ENCODE measurements around the gene SERPINH1. TPM values are rescaled to one million over a fixed set of nuclear protein-coding genes. Genes with fewer than 3 reads are reported as not detected.

Gene SERPINH1
- total RNA-seq, 2 experiments from 2014 or later, result 19.3 to 20.6 TPM

DNA sequence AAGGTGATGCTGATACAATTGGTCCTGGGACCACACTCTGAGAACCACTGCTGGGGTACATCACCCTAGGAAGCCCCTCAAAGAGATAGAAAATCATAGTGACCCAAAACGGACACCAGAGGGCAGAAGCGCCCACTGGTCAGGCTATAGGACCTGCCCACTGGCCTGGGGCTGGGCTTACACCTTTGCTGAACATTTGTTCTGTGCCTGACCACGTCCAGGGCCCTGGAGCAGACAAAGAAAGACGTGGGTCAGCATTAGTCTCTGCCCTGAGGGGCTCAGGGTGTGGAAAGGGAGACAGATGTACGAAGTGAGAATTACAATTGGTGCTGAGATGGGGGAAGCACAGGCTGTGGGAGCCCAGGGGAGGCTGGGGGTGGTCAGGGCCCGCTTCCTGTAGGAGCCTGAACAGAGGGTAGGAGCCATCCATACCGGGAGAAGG lies 14.4 kb upstream of the SERPINH1 start:
- ChIA-PET POLR2A (no interaction called here), CTCF (interaction anchor here (0.7 to 1.1 kb wide), 3 partner anchors 25 to 40 kb away, joined by 3 read pairs; no protein-coding TSS in a partner anchor)

DNA sequence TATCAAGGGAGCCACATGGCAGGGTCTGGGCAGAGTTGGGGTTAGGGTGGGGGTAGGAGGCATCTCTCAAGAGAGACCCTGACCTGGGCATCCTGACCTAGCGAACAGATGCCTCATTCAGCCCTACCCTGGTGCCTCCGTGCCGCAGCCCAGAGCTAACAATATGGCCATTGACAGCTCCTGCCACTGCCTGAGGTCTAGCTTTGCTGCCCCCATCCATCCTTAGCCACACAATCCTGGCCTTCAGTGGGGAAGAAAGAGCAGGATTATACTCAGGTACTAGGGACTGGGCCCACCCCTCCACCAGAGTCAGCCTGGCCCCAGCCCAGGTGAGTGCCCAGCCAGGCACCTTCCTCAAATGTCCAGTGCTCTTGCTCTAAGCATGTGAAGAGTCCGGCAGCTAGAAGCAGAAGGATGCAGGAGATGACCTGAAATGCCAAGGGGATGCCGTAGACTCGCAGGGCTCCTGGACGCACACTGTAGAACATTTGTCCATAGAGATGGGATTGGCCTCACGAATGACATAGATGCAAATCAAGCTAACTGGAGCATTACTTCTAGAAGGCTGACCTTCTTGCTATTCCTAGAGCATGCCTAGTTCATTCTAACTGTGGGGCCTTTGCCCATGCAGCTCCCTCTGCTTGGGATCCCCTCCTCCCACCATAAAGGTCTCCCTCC lies 13.3 kb upstream of the SERPINH1 start:
- ChIA-PET POLR2A (no interaction called here), CTCF (interaction anchor here (1.0 to 2.3 kb wide), 2 partner anchors 12 to 27 kb away, joined by 3 to 7 read pairs; no protein-coding TSS in a partner anchor)

DNA sequence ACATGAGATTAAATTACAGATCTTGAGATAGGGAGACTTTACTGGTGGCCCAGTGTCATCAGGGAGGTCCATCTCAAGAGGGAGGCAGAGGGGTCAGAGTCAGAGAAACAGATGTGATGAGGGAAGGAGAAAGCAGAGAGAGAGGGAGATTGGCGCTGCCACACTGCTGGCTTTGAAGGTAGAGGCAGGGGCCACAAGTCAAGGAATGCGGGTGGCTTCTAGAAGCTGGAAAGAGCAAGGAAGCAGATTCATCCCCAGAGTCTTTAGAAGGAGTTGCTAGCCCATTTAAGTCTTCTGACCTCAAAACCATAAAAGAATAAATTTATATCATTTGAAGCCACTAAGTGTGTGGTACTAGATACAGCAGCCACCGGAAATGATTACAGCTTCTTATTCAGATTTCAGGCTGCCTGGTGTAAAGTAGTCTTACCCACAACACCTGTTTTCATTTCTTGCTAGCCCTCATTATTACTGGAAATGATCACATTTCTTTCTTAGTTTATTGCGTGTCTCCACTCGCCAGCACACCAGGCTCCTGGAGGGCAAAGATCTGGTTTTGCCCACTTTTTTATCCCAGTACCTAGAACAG lies 12.6 kb upstream of the SERPINH1 start:
- POLR2A ChIA-PET, result no interaction called here
- CTCF ChIA-PET, result interaction anchor here (2.3 kb wide), 1 partner anchor 11 kb away, joined by 7 read pairs; no protein-coding TSS in a partner anchor

DNA sequence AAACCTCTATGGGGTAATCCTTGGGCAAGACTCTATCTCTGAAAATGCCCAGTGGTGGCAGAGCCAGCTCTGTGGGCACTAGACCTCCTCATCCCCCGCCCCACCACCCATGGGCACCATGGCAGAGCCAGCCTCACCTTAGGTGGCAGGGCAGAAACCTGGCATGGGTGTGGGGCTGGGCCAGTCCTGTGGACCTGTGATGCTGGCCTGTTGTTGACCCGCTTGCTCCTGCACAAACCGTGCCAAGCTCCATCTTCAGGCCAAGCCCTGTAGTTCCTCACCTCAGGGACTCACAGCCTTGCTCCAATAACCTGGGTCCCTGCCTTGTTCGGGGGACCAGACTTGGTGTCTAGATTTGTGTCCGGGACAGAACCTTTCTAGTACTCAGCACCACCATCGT lies 8.9 kb upstream of the SERPINH1 start:
- ChIA-PET POLR2A (no interaction called here), CTCF (no interaction called here)

DNA sequence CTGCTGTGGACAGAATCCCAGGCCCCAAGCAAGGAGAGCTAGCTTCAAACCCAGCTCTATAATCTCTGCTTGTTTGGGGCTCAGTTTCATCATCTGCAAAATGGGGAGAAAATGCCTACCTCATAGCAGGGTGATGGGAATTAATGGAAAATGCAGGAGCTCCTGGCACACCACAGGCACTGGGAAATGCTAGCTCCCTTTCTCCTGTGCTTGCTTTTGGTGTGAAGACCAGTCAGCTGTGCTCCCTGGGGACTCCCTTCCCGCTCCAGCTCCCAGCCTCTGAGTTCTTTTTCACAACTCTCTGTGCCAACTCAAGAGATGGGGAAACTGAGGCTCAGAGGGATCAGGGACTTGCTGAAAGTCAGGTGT lies 8.2 kb upstream of the SERPINH1 start:
- CTCF ChIA-PET, result no interaction called here
- POLR2A ChIA-PET, result interaction anchor here (0.9 kb wide), 1 partner anchor 9 kb away, joined by 4 read pairs; no protein-coding TSS in a partner anchor

DNA sequence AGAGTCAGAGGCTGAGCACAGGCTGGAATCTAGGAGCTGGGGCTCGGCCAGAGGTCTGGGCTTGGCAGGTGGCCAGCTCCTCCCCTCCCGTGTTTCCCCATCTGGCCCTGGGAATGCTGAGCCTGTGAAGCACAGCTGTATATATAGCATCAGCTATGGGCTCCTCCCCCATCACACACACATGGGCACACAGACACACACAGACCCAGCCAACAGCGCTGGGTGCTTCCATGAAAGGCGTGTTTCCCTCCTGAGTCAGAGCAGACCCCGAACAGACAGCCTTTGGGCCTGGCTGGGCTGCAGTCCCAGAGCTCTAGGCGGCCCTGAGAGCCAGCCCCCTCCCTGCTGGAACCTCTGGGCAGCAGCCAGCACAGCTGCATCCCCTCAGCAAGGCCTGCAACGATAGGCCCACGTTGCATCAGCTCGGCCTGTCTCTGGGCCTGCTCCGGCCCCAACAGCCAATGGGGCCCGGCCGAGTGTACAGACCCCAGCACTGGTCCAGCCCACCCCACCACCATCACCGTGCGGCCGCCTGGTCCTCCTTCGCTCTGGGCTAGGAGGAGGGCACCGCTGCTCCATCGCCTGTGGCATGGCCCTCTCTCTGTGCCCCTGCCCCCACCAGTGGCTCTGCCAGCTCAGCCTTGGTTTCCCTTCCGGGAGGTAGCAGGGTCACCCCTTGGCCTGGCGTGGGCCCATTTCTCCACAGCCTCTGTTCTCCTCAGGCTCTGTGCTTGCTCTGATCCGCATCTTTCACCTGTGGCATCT lies 7.6 kb upstream of the SERPINH1 start:
- ChIA-PET CTCF (no interaction called here), POLR2A (interaction anchor here (0.9 kb wide), 1 partner anchor 8 kb away, joined by 4 read pairs; no protein-coding TSS in a partner anchor)

DNA sequence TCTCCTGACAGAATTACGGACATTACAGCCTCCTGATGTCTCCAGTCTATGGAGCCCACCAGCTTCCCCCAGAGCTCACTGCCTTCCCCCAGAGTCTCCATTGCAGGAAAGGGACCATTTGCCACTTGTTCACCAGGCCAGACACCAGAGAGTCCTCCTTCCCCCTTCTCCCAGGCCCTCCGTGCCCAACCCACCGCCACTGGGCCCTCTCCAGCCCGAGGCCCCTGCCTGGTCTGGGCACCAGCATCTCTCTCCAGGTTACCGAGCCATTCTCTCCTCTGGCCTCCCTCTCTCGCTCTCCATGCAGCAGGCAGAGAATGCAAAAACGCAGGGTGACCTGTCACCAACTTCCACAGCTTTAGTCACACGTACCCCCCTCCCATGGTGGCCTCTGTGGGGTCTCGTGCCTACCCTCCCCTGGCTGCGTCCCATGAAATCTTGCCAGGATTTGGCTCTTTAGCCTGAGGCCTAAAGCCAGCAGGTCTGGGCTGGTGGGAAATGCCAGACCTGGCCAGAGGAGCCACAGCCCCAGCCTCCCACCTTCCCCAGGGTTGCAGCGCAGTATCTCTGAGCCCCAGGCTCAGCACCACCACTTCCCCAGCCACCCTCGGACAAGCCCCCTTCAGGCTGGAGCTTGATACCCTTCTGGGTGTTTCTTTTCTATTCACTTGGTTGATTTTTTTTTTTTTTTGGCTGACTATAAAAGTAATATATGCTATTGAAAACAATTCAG lies 6.8 kb upstream of the SERPINH1 start:
- ChIA-PET CTCF (no interaction called here), POLR2A (no interaction called here)

DNA sequence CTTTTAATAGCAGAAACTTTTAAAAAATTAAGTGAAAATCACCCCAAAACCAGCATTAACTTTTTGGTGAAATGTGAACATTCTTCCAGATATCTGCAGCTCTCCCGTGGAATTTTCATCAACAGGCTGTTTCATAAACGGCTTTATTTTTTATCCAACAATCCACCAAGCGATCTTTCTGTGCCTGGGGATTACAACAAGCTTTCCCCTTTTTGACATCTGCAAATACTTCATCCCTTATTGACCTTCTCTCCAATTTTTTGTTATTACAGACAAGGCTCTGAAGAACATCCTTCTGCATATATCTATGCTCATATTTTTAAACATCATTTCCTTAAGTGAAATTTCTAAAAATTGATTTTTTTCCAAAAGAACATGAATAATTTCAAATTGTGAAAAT lies 5.8 kb upstream of the SERPINH1 start:
- CTCF ChIA-PET, result no interaction called here
- POLR2A ChIA-PET, result no interaction called here

DNA sequence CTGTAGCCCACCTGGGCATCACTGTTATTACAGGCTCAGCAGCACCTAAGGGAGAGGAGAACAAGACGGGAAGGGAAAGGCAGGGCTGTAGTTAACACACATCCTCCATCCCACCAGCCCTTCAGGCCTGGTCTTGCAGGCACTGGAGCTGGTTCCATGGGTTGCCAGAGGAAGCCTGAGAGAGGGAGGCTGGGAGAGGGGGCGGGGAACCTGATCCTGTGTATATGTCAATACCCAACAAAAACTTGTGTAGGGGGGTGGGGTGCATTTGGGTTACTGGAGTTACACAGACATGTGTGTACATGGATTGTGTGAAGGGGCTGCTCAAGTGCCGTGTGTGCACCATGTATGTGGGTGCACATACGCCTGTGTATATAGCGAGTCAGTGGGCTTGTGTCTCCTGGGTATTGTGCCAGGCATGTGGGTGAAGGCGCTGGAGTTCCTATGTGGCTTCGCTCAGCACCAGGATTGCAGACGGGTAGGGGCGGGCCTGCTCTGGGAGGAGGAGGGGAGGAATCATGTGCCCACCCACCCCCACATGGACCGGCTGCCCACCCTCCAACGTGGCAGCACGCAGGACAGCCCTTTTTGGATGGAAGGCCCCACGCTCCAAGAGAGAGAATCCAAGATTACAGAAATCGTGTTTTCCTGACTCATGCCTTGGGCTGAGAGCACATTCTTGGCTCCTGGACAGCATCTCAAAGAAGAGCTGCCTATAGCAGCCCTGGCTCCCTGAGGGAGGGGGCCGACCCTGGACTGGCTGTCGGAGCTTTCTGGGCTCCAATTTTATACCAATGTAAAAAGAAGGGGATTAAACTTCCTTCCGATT lies 4.2 kb upstream of the SERPINH1 start:
- ChIA-PET POLR2A (no interaction called here), CTCF (interaction anchor here (1.1 kb wide), 1 partner anchor 113 kb away, joined by 3 read pairs; no protein-coding TSS in a partner anchor)

DNA sequence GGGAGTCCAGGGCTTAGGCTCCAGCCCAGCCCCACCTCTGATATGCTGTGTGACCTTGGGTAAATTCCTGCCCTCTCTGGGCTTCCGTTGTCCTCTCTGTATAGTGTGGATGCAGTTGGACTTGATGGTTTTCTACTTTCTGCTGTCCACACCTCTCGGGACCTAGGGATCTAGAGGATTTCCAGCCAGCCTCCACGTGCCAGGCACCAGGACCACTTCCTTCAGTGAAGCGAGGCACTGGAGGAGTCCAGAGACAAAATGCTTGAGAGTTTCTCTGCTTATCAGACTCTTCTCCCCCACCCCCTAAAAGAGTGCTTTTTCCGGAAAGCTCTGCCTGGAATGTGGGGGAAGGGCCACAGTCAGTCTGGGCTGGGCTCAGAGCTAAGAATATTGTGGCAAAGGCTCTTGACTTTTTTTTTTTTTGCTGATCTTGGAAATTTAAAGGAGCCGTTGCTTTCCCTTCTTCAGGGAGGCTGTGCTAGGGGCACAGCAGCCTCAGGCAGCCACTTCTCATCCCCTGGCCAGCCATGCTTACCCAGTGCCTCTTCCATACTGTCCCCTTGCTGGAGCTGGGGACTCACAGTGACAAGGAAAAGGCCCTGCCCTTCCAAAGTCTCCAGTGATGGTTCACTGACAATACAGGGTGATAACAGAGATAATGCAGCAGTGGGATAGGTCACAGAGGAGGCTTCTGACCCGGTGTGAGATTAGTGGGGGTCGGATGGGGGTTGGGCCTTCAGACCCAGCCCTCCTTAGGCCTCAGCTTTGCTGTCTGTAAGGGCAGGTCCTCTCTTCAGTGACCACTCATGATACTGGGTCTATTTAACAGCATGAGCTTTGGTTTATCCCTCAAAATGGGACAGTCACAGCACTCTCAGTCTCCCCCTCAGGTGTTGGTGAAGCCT lies 2.9 kb upstream of the SERPINH1 start:
- ChIA-PET CTCF (interaction anchor here (1.1 to 2.5 kb wide), 2 partner anchors 114 kb away, joined by 3 to 6 read pairs; no protein-coding TSS in a partner anchor), POLR2A (no interaction called here)

DNA sequence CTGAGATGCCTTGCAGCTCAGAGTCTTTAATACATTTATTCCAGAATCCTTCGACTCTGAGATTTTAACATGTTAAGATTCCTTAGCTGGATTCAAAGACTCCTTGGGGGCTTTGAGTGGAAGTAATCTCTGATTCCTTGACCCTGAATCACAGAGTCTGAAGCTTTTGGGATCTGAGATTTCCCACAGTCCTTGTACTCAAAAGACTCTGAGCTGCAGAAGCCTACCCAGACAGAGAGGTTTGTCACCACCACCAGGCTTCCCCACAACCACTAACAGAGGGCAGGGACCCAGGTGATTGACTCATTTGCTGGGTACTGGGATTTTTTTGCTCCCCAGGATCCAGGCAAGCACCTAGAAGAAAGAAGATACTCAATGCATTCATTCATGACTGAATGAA lies 1.4 kb upstream of the SERPINH1 start:
- CTCF ChIA-PET, result interaction anchor here (0.8 to 2.5 kb wide), 4 partner anchors 11 to 126 kb away, joined by 3 to 7 read pairs (median 5); no protein-coding TSS in a partner anchor
- POLR2A ChIA-PET, result no interaction called here

DNA sequence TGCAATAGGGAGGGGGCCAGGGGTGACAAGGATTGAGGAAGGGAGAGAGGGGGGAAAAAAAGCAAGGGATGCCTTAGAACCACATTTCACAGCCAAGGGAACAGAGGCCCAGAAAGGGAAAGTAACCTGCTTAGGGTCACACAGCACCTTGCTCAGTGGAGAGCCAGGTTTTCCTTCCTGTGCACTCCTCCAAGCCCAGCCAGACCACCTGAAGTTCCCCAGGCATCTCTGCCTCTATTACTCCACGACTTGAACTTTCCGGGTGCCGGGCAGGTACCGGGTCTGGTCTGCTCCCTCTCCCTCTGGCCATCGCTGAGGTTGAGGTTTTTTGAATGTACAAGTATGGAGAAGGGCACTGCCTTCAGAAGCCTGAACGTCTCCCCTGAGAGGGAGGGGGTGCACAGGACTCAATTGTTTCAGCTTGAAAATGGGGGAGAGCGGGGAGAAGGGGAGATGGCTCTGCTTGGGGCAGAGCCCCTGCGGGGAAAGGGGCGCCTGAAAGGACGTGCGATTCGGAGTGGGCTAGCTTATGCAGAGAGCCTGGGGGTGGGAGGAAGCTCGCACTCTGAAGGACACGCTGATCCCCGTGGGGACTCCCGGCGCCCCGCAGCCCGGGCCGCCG lies 516 bp upstream of the SERPINH1 start:
- ChIA-PET POLR2A (interaction anchor here (0.5 to 1.0 kb wide), 4 partner anchors 21 to 161 kb away, joined by 3 to 4 read pairs (median 3); partner anchors contain the start of gene GDPD5), CTCF (interaction anchor here (0.7 to 2.7 kb wide), 7 partner anchors 11 to 127 kb away, joined by 3 to 10 read pairs (median 4); no protein-coding TSS in a partner anchor)

DNA sequence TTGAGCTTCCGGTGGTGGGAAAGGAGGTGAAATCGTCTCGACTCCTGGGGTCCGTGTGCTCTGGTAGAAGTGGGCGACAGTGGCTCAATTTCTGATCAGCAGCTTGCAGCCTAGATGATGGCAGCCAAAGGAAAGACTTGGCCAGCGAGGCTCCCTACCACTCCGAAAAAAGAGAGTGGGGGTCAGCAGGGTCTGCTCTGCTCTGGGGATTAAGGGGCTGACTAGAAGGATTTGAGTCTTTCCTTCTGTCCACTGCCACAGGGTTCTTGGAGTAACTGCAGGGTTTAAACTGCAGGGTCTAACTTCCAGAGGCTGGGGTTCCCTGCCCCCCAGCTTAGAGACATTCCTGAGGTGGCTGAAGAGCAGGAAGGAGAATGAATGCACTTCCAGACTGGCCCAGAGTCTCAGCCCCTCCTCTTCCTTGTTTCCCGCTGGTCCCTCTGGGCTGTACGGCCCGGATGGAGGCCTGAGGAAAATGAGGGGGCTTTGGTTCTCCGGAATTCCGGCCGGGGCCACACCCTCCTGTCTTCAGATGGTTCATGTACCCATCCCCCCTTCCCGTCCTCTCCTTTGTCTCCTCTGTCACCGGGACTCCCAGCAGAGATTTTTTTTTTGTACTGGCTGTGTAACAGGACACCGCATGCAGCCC lies 907 bp downstream of the SERPINH1 start:
- POLR2A ChIA-PET, result interaction anchor here (0.5 to 1.0 kb wide), 5 partner anchors 9 to 887 kb away, joined by 3 to 7 read pairs (median 4); no protein-coding TSS in a partner anchor
- CTCF ChIA-PET, result interaction anchor here (1.1 to 2.7 kb wide), 3 partner anchors 14 to 39 kb away, joined by 3 to 10 read pairs (median 3); no protein-coding TSS in a partner anchor

DNA sequence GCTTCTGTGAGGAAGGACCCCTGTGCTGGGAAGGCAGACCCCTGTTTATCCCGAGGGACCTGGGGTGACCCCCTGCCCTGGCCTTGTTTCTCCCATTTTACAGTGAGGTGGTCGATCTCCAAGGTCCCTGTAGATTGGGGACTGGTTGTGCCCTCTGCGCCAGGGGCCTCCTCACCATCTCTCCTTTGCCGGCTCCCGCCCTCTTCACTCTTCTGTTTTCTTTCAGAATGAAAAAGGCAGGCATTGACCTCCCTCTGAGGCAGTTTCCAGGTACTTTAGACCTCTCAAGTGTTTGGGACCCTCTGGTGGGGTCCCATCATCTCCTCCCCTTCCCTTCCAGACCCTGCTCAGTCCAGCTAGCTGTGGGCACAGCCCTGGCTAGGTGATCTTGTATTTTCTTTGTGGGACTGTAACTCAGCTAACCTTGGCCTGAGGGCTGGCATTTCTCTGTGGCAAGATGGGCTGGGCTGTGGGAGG lies 1.5 kb downstream of the SERPINH1 start:
- POLR2A ChIA-PET, result interaction anchor here (0.5 to 1.0 kb wide), 2 partner anchors 9 to 886 kb away, joined by 4 to 7 read pairs; no protein-coding TSS in a partner anchor
- CTCF ChIA-PET, result interaction anchor here (2.7 kb wide), 1 partner anchor 13 kb away, joined by 10 read pairs; no protein-coding TSS in a partner anchor

DNA sequence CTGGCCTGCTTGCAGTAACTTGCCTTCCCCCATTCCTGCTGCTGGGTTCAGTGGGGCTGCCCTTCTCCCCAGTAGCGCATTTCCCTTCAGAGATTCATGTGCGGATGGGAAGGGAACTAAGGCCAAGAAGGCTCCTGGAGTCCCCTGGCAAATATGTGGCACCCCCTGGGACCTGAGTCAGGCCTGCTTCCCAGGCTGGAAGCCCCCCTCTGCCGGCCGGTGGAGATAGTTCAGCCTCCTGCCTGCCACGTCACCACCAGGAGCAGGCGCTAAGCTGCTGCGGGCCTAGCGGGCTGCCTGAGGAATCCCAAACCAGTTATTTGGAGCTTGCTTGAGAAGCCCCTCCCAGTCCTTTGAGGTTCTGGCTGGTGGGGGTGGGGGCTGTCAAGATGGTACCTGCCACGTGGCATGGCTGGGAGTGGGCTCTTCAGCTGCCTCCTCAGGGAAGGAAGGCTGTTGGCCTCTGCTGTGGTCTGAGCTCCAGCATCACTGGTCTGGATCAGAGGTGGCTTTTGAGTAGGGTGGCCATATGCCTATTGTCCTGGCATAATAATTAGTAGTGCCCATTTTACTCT lies 2.0 kb downstream of the SERPINH1 start:
- POLR2A ChIA-PET, result no interaction called here
- CTCF ChIA-PET, result interaction anchor here (2.7 kb wide), 1 partner anchor 13 kb away, joined by 10 read pairs; no protein-coding TSS in a partner anchor

Measured in activated CD8-positive, alpha-beta memory T cell treated with anti-CD3 and anti-CD28 coated beads for 36 hours (primary cell).